GM19463 (cell line): ENCODE data around the gene DRAP1.
A peak's percentile ranks its signal among the peaks of the same experiment; 100 is the strongest.
"Not testable (repeated sequence)": the region's sequence is repeated elsewhere in the genome, so short reads cannot be mapped to it uniquely, and the experiment has no call there.

Experiments used
- ATAC-seq: cut with Tn5 transposase; IDR thresholded peaks from one replicate; pipeline ENCODE4 v1.9.1; 2021; ENCODE audit warnings: mild to moderate bottlenecking, moderate library complexity; ENCODE audit not compliant: unreplicated experiment

DRAP1 gene

GRCh38 chr11:65885808-65886536, 33.3 kb upstream of the DRAP1 start:
- no peak for ATAC-seq

- no peak for ATAC-seq
These were observed 32.2 kb upstream of the DRAP1 start for GRCh38 chr11:65886826-65887722.

- ATAC-seq: no peak
These were observed 31.5 kb upstream of the DRAP1 start for GRCh38 chr11:65887723-65888162.

- ATAC-seq: peak; percentile 54
These were observed 30.9 kb upstream of the DRAP1 start, which contains the start of gene FIBP for GRCh38 chr11:65888163-65888814. TSS of gene FIBP (minus strand) at chr11:65888471. CDS start at chr11:65888418, 53 bp downstream.

GRCh38 chr11:65890324-65891218, 28.7 kb upstream of the DRAP1 start, which contains the start of gene CCDC85B:
TSS of gene CCDC85B (plus strand) at chr11:65890673. CDS start at chr11:65890784, 111 bp downstream.
- ATAC-seq: peak; percentile 52

- ATAC-seq: no peak
These were observed 27.7 kb upstream of the DRAP1 start for GRCh38 chr11:65891219-65892136.

- ATAC-seq: not testable (repeated sequence)
These were observed 27.1 kb upstream of the DRAP1 start for GRCh38 chr11:65892137-65892540.

- ATAC-seq: no peak
These were observed 26.4 kb upstream of the DRAP1 start for GRCh38 chr11:65892661-65893317.

GRCh38 chr11:65894034-65894591, 25.1 kb upstream of the DRAP1 start:
- no peak for ATAC-seq

GRCh38 chr11:65895482-65895981, 23.7 kb upstream of the DRAP1 start:
- ATAC-seq: no peak

GRCh38 chr11:65896034-65896999, 22.9 kb upstream of the DRAP1 start:
- ATAC-seq: no peak

GRCh38 chr11:65897020-65897471, 22.2 kb upstream of the DRAP1 start:
- ATAC-seq: no peak

GRCh38 chr11:65898656-65899355, 20.4 kb upstream of the DRAP1 start:
- no peak for ATAC-seq

GRCh38 chr11:65899356-65900124, 19.7 kb upstream of the DRAP1 start:
- ATAC-seq: no peak

GRCh38 chr11:65900125-65900898, 18.9 kb upstream of the DRAP1 start, which contains the start of gene FOSL1:
TSS of gene FOSL1 (minus strand) at chr11:65900388. CDS start at chr11:65900339, 49 bp downstream.
- ATAC-seq: peak; percentile 87
